ENCODE results near the gene AQP6.

The AQP6 gene

GRCh38 chr12:49972641-49973360, at the start of gene AQP6:
AQP6 (plus strand) TSS chr12:49972947; CDS start chr12:49973174, 227 bp downstream.
- Histone ChIP-seq H3K9me2 (replicated peaks; ENCODE audit: insufficient read depth, low read length) (no peaks in the 10 kb centered on the region), H3K4me3 (ENCODE audit: low read length) (no peak within 1 kb of the TSS), H3K4me2 (ENCODE audit: low read depth, low read length) (no peak within 1 kb of the TSS), H3K27me3 (replicated peaks; ENCODE audit: insufficient read depth, low read length) (peaks cover 44% of the 10 kb centered on the region), H3K9ac (ENCODE audit: low read length) (no peak within 1 kb of the TSS), H3K36me3 (replicated peaks; ENCODE audit: insufficient read depth, low read length) (no peaks in the 10 kb centered on the region), H3K9me3 (replicated peaks; ENCODE audit: insufficient read depth, low read length) (no peaks in the 10 kb centered on the region), H3K4me1 (ENCODE audit: low read length) (no peaks in the 10 kb centered on the region), H3K27ac (ENCODE audit: low read length) (no peak within 1 kb of the TSS), H3K79me2 (ENCODE audit: low read length) (no peaks in the 10 kb centered on the region), H4K20me1 (ENCODE audit: insufficient read depth, low read length) (no peaks in the 10 kb centered on the region), H3F3A (ENCODE audit: insufficient read depth, low read length) (no peaks in the 10 kb centered on the region), H2AFZ (ENCODE audit: low read length) (no peak within 1 kb of the TSS)
- no peak for TF ChIP-seq EZH2 (optimal IDR thresholded peaks at IDR 0.05; ENCODE audit: low read depth, low read length)
- TF ChIP-seq EZH2phosphoT487 (IDR thresholded peaks at IDR 0.05; ENCODE audit: low read length), result no peak
- DNase-seq, result no peak

GRCh38 chr12:49923035-49923644, 49.6 kb upstream of the AQP6 start:
- no peaks in the 10 kb centered on the region for H3K27me3 ChIP-seq (replicated peaks; ENCODE audit: insufficient read depth, low read length)
- H3F3A ChIP-seq (ENCODE audit: insufficient read depth, low read length), result no peaks in the 10 kb centered on the region
- no peaks in the 10 kb centered on the region for H3K4me1 ChIP-seq (ENCODE audit: low read length)
- H3K9me2 ChIP-seq (replicated peaks; ENCODE audit: insufficient read depth, low read length), result no peaks in the 10 kb centered on the region
- H3K79me2 ChIP-seq (ENCODE audit: low read length), result no peaks in the 10 kb centered on the region
- no peaks in the 10 kb centered on the region for H4K20me1 ChIP-seq (ENCODE audit: insufficient read depth, low read length)
- no peak overlapping the region for H3K4me2 ChIP-seq (ENCODE audit: low read depth, low read length)
- H3K9ac ChIP-seq (ENCODE audit: low read length), result no peak overlapping the region
- no peaks in the 10 kb centered on the region for H3K36me3 ChIP-seq (replicated peaks; ENCODE audit: insufficient read depth, low read length)
- H3K9me3 ChIP-seq (replicated peaks; ENCODE audit: insufficient read depth, low read length), result no peaks in the 10 kb centered on the region
- no peak for DNase-seq
- H3K4me3 ChIP-seq (ENCODE audit: low read length), result no peak overlapping the region
- H2AFZ ChIP-seq (ENCODE audit: low read length), result 0 out of 2 replicates have a peak overlapping the region, but pooled peaks have one; percentile 42
- H3K27ac ChIP-seq (ENCODE audit: low read length), result no peak overlapping the region
- TF ChIP-seq, protein P1, sequence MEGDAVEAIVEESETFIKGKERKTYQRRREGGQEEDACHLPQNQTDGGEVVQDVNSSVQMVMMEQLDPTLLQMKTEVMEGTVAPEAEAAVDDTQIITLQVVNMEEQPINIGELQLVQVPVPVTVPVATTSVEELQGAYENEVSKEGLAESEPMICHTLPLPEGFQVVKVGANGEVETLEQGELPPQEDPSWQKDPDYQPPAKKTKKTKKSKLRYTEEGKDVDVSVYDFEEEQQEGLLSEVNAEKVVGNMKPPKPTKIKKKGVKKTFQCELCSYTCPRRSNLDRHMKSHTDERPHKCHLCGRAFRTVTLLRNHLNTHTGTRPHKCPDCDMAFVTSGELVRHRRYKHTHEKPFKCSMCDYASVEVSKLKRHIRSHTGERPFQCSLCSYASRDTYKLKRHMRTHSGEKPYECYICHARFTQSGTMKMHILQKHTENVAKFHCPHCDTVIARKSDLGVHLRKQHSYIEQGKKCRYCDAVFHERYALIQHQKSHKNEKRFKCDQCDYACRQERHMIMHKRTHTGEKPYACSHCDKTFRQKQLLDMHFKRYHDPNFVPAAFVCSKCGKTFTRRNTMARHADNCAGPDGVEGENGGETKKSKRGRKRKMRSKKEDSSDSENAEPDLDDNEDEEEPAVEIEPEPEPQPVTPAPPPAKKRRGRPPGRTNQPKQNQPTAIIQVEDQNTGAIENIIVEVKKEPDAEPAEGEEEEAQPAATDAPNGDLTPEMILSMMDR (IDR thresholded peaks at IDR 0.05; ENCODE audit: low read length), result no peak
- TF ChIP-seq EZH2 (optimal IDR thresholded peaks at IDR 0.05; ENCODE audit: low read depth, low read length) (no peak), EZH2phosphoT487 (IDR thresholded peaks at IDR 0.05; ENCODE audit: low read length) (no peak)

DNA sequence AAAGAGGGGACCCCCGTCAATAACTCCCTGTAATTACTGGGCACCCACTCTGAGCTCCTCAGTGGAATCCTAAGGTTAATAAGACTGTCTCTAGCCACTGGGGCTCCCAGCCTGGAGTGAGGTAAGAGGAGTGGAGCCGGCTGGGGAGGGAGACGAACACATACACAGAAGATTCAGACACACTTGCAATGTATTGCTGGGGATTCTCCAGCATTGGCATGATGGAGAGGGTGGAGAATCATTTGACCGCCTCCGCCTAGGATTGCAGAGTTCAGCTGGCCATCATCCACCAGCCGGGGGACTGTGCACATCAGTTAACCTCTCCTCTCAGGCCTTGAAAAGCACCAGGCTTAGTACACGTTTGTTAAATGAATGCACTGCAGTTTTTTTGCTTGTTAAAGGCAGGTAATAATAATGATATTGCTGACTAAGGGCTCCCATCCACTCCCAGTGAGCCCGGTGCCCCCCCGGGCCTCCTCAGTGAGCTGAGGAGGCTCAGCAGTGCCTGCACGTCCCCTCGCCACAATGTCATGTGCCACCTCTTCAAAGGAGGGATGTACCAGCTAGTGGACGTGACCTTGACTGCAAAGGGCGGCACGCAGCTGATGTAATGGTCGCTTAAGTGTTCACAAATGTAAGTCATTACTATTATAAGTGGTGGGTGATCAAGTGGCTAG, 48.7 kb upstream of the AQP6 start:
- H3K9ac ChIP-seq (ENCODE audit: low read length), result no peak overlapping the region
- no peaks in the 10 kb centered on the region for H3F3A ChIP-seq (ENCODE audit: insufficient read depth, low read length)
- H3K36me3 ChIP-seq (replicated peaks; ENCODE audit: insufficient read depth, low read length), result no peaks in the 10 kb centered on the region
- no peaks in the 10 kb centered on the region for H3K9me2 ChIP-seq (replicated peaks; ENCODE audit: insufficient read depth, low read length)
- no peak overlapping the region for H3K27ac ChIP-seq (ENCODE audit: low read length)
- no peak overlapping the region for H3K4me2 ChIP-seq (ENCODE audit: low read depth, low read length)
- H3K27me3 ChIP-seq (replicated peaks; ENCODE audit: insufficient read depth, low read length), result no peaks in the 10 kb centered on the region
- no peak overlapping the region for H2AFZ ChIP-seq (ENCODE audit: low read length)
- H3K9me3 ChIP-seq (replicated peaks; ENCODE audit: insufficient read depth, low read length), result no peaks in the 10 kb centered on the region
- no peaks in the 10 kb centered on the region for H3K4me1 ChIP-seq (ENCODE audit: low read length)
- H3K4me3 ChIP-seq (ENCODE audit: low read length), result no peak overlapping the region
- no peak for DNase-seq
- TF ChIP-seq EZH2phosphoT487 (IDR thresholded peaks at IDR 0.05; ENCODE audit: low read length) (no peak), EZH2 (optimal IDR thresholded peaks at IDR 0.05; ENCODE audit: low read depth, low read length) (no peak)
- TF ChIP-seq, protein P1 (IDR thresholded peaks at IDR 0.05; ENCODE audit: low read length), result no peak
- H4K20me1 ChIP-seq (ENCODE audit: insufficient read depth, low read length), result no peaks in the 10 kb centered on the region
- H3K79me2 ChIP-seq (ENCODE audit: low read length), result no peaks in the 10 kb centered on the region
